A549 (cell line): ENCODE results near the gene APBA1. TPM values are rescaled to one million over a fixed set of nuclear protein-coding genes. Genes with fewer than 3 reads are reported as not detected.

Experiments
- ATAC-seq, 2 experiments: fragments of 200-7000 bp in 1 of 2; fragments of >200 bp in 1 of 2; cut with Nextera tagmentation in 1 of 2; cut with Tn5 transposase in 1 of 2; 3 replicates each; pipeline versions ENCODE4 v1.8.0 to v1.9.1; 2018 to 2020; ENCODE audit warnings: mild to moderate bottlenecking in 1 of 2, moderate library complexity in 1 of 2
- CTCF ChIA-PET: fragments of 300-600 bp; sonication (Branson Sonifier 250); formaldehyde crosslinking; extraction: SDS; loops from one replicate; lab custom pipeline; 2021; ENCODE audit warnings: antibody characterized with exemption, inconsistent platforms; lab: Yijun Ruan, JAX
- POLR2A ChIA-PET: fragments of 350-600 bp; formaldehyde crosslinking; extraction: SDS; loops from one replicate; lab custom pipeline; 2021; ENCODE audit warnings: antibody characterized with exemption, inconsistent platforms; lab: Yijun Ruan, JAX
- DNase-seq, 2 experiments: peaks; one replicate each; pipeline versions ENCODE4 v3.0.0 to v3.0.0-alpha.2; 2011 to 2016; ENCODE audit warnings: low read depth in 1 of 2, low spot score in 1 of 2
- FAIRE-seq: peaks from 2 replicates; lab custom pipeline; 2011; peaks lifted over from hg19 to GRCh38; lab: Jason Lieb, UNC
- H3K27ac ChIP-seq, 2 experiments: fragments of >200 bp; sonication (Bioruptor Twin); formaldehyde crosslinking; 3 replicates each; pipeline ENCODE4 v1.5.1; 2016 to 2017
- H3K4me1 ChIP-seq: fragments of >200 bp; sonication (Bioruptor Twin); formaldehyde crosslinking; 3 replicates; pipeline ENCODE4 v1.6.1; 2016
- H3K4me2 ChIP-seq: fragments of >200 bp; sonication (Bioruptor Twin); formaldehyde crosslinking; 3 replicates; pipeline ENCODE4 v1.6.1; 2016
- H3K4me3 ChIP-seq: fragments of >200 bp; sonication (Bioruptor Twin); formaldehyde crosslinking; 3 replicates; pipeline ENCODE4 v1.5.1; 2016
- H3K9me3 ChIP-seq: fragments of >200 bp; sonication (Bioruptor Twin); formaldehyde crosslinking; 3 replicates; pipeline ENCODE4 v1.6.1; 2016
- CHD4 ChIP-seq: fragments of 200-600 bp; sonication (generic); IDR thresholded peaks from 2 replicates; pipeline ENCODE4 v1.6.1; 2016; ENCODE audit warnings: antibody characterized with exemption, mild to moderate bottlenecking, borderline replicate concordance
- EP300 ChIP-seq, 2 experiments: fragments of >200 bp; sonication (Bioruptor Twin); formaldehyde crosslinking; IDR thresholded peaks; 2 replicates in 1 of 2; 3 replicates in 1 of 2; pipeline ENCODE4 v1.6.1; 2016 to 2017
- FOSB ChIP-seq: fragments of 250-450 bp; sonication (Bioruptor Pico); IDR thresholded peaks from 2 replicates; pipeline ENCODE4 v1.5.0; 2020; ENCODE audit warnings: mild to moderate bottlenecking, moderate library complexity
- FOSL2 ChIP-seq, 2 experiments: fragments of 450-650 bp in 1 of 2; fragments of >200 bp in 1 of 2; sonication (Bioruptor Twin) in 1 of 2; formaldehyde crosslinking; IDR thresholded peaks; 2 replicates each; pipeline versions ENCODE4 v1.5.0 to v1.6.1; 2016 to 2020; ENCODE audit warnings: mild to moderate bottlenecking in 1 of 2, moderate library complexity in 1 of 2
- GATA3 ChIP-seq: IDR thresholded peaks from 2 replicates; pipeline ENCODE4 v1.6.1; 2012; ENCODE audit warnings: borderline replicate concordance
- HOXB5 ChIP-seq: fragments of 250-450 bp; sonication (Bioruptor Pico); IDR thresholded peaks from 2 replicates; pipeline ENCODE4 v1.5.0; 2020; ENCODE audit warnings: mild to moderate bottlenecking, moderate library complexity
- NPAS2 ChIP-seq: fragments of 250-450 bp; sonication (Bioruptor Pico); IDR thresholded peaks from 2 replicates; pipeline ENCODE4 v1.8.0; 2022; ENCODE audit warnings: mild to moderate bottlenecking, moderate library complexity, borderline replicate concordance
- WGBS: methylation state at CpG from one replicate; pipeline ENCODE4 v1.1.6; 2017; ENCODE audit errors: missing lambda C conversion rate; 5-methylcytosine and 5-hydroxymethylcytosine counted together
- polyA plus RNA-seq, 4 experiments: library from polyadenylated mRNA; depleted of rRNA in 3 of 4; stranded (reverse); fragments of >200 nt; fragmentation: RNase III in 1 of 4; extraction: RNeasy Plus Mini Kit Qiagen cat#74134 plus additional on column Dnase treatment in 1 of 4; gene quantifications; 2 replicates in 3 of 4; 3 replicates in 1 of 4; pipeline ENCODE4 v1.2.3, GENCODE V29; 2011 to 2017
- TF ChIP-seq, protein P1 (sequence below): fragments of 200-600 bp; sonication (generic); IDR thresholded peaks from 2 replicates; pipeline ENCODE4 v1.6.1; 2016; ENCODE audit warnings: antibody characterized with exemption, mild to moderate bottlenecking, moderate library complexity
- TF ChIP-seq, protein P2 (sequence below): fragments of 250-450 bp; sonication (Bioruptor Pico); IDR thresholded peaks from 2 replicates; pipeline ENCODE4 v1.5.0; 2021; ENCODE audit warnings: mild to moderate bottlenecking, moderate library complexity, borderline replicate concordance
- TF ChIP-seq, protein P3 (sequence below): IDR thresholded peaks from 2 replicates; pipeline ENCODE4 v1.6.1; 2012; ENCODE audit warnings: low read depth, borderline replicate concordance

Gene APBA1
- polyA plus RNA-seq, 2 of the 4 experiments (the other 2 are of a cell fraction): 0.22 to 1.6 TPM

DNA sequence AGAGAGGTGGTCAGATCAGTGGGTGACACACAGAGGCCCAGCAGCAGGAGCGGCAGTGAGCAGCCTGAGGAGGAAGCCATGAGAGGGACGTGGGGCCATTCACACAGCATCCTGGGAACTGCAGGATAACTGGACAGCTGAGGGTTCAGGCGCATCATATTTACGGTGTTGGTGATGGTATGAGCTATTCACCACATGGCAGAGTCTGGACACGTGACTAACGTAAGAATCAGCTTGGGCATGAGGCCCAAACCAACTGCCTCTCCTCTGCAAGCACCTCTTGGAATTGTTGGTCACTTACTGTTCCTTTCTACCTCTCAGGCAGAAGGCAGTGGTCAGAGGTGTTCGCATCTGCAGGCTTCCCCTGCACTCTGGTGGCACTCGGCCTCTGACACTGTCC is 206.0 kb downstream of the APBA1 start (continued):
- TF ChIP-seq FOSL2 (IDR thresholded peaks at IDR 0.05): no peak
- no peak for TF ChIP-seq FOSL2 (CRISPR knock-in tag; IDR thresholded peaks at IDR 0.05)
- TF ChIP-seq, all 56 proteins: peak for 0

DNA sequence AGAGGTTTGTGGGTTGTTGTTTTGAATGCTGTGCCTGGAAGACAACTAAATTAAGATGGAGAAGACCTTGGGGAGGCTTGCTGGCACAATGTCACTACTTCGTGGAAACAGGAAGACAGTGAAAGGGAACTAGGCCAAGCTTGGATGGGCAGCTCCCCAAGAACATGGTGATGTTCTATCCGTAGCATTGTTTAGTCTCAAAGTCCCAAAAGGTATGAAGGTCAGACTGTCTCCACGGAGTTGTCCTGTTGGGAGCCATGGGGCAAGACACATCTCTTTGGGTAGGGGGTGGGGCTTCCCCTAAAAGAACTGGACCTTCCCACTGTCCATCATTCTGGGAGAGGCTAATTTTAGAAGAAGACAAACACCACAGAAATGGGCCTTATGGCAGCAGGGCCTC is 206.7 kb downstream of the APBA1 start:
- DNase-seq (no peak), FAIRE-seq (no peak), ATAC-seq (no peak)
- Histone ChIP-seq H3K9me3 (no peaks in the 10 kb centered on the region), H3K4me1 (peaks cover 5% of the 10 kb centered on the region; the same call in 2 of the 3 replicates)
- CTCF ChIA-PET: interaction anchor here (1.3 kb wide), 1 partner anchor 44 kb away, joined by 3 read pairs; no protein-coding TSS in a partner anchor
- TF ChIP-seq FOSB (CRISPR knock-in tag) (no peak), GATA3 (no peak), CHD4 (no peak), HOXB5 (CRISPR knock-in tag) (no peak), EP300 (IDR thresholded peaks at IDR 0.05) (no peak)
- TF ChIP-seq, protein P1, sequence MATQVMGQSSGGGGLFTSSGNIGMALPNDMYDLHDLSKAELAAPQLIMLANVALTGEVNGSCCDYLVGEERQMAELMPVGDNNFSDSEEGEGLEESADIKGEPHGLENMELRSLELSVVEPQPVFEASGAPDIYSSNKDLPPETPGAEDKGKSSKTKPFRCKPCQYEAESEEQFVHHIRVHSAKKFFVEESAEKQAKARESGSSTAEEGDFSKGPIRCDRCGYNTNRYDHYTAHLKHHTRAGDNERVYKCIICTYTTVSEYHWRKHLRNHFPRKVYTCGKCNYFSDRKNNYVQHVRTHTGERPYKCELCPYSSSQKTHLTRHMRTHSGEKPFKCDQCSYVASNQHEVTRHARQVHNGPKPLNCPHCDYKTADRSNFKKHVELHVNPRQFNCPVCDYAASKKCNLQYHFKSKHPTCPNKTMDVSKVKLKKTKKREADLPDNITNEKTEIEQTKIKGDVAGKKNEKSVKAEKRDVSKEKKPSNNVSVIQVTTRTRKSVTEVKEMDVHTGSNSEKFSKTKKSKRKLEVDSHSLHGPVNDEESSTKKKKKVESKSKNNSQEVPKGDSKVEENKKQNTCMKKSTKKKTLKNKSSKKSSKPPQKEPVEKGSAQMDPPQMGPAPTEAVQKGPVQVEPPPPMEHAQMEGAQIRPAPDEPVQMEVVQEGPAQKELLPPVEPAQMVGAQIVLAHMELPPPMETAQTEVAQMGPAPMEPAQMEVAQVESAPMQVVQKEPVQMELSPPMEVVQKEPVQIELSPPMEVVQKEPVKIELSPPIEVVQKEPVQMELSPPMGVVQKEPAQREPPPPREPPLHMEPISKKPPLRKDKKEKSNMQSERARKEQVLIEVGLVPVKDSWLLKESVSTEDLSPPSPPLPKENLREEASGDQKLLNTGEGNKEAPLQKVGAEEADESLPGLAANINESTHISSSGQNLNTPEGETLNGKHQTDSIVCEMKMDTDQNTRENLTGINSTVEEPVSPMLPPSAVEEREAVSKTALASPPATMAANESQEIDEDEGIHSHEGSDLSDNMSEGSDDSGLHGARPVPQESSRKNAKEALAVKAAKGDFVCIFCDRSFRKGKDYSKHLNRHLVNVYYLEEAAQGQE: no peak
- TF ChIP-seq, protein P2, sequence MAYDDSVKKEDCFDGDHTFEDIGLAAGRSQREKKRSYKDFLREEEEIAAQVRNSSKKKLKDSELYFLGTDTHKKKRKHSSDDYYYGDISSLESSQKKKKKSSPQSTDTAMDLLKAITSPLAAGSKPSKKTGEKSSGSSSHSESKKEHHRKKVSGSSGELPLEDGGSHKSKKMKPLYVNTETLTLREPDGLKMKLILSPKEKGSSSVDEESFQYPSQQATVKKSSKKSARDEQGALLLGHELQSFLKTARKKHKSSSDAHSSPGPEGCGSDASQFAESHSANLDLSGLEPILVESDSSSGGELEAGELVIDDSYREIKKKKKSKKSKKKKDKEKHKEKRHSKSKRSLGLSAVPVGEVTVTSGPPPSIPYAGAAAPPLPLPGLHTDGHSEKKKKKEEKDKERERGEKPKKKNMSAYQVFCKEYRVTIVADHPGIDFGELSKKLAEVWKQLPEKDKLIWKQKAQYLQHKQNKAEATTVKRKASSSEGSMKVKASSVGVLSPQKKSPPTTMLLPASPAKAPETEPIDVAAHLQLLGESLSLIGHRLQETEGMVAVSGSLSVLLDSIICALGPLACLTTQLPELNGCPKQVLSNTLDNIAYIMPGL (CRISPR knock-in tag): no peak
- TF ChIP-seq, all 56 proteins: peak for 0
- POLR2A ChIA-PET: no interaction called here
- no peak overlapping the region for H3K27ac ChIP-seq
- no peak overlapping the region for H3K4me3 ChIP-seq
- 42% methylated on average over 3 of the region's 3 CpGs for WGBS
- no peak overlapping the region for H3K4me2 ChIP-seq

DNA sequence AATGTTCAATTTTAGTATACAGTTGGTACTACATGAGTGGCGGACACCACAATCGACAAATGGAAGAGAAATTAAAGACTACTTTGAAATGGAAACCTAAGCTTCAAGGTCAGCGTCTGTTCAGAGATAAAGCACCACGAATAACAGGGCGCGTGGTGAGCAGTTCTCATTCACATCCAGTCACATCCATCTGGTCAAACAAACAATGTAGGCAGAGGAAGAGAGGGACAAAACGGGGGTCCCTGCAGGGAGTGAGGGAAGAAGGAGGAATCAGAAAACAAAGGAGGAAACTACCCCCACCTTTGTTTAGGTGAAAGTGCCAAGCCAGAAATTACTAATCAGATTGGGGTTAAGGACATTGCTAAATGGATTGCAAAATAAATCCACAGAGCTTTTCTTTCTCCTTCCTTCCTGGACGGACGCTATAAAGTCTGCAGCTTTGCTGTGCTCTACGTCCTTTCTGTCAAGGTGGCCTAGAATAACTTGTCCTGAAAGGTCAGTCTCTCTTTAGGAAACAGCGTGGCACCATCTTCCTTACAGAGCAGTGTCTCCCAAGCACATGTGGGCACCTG is 208.6 kb downstream of the APBA1 start:
- TF ChIP-seq HOXB5 (CRISPR knock-in tag): no peak
- TF ChIP-seq, protein P1: no peak
- TF ChIP-seq, protein P3, sequence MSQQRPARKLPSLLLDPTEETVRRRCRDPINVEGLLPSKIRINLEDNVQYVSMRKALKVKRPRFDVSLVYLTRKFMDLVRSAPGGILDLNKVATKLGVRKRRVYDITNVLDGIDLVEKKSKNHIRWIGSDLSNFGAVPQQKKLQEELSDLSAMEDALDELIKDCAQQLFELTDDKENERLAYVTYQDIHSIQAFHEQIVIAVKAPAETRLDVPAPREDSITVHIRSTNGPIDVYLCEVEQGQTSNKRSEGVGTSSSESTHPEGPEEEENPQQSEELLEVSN: no peak
- no peak for TF ChIP-seq GATA3
- TF ChIP-seq NPAS2 (CRISPR knock-in tag): no peak
- FAIRE-seq (no peak), ATAC-seq (no peak), DNase-seq (no peak)
- Histone ChIP-seq H3K27ac (no peak overlapping the region), H3K4me2 (no peak overlapping the region), H3K4me3 (no peak overlapping the region), H3K4me1 (no peaks in the 10 kb centered on the region), H3K9me3 (no peaks in the 10 kb centered on the region)
- ChIA-PET POLR2A (no interaction called here), CTCF (interaction anchor here (0.8 to 1.6 kb wide), 2 partner anchors 41 to 85 kb away, joined by 3 to 5 read pairs; no protein-coding TSS in a partner anchor)
- 63% methylated on average over 11 of the region's 11 CpGs for WGBS
